ENCODE measurements around the gene ARHGAP19. TPM values are rescaled to one million over a fixed set of nuclear protein-coding genes. Genes with fewer than 3 reads are reported as not detected.

ARHGAP19 gene
- total and polyA plus RNA-seq, 2 experiments from 2014 or later = 2.7 to 8.7 TPM

DNA sequence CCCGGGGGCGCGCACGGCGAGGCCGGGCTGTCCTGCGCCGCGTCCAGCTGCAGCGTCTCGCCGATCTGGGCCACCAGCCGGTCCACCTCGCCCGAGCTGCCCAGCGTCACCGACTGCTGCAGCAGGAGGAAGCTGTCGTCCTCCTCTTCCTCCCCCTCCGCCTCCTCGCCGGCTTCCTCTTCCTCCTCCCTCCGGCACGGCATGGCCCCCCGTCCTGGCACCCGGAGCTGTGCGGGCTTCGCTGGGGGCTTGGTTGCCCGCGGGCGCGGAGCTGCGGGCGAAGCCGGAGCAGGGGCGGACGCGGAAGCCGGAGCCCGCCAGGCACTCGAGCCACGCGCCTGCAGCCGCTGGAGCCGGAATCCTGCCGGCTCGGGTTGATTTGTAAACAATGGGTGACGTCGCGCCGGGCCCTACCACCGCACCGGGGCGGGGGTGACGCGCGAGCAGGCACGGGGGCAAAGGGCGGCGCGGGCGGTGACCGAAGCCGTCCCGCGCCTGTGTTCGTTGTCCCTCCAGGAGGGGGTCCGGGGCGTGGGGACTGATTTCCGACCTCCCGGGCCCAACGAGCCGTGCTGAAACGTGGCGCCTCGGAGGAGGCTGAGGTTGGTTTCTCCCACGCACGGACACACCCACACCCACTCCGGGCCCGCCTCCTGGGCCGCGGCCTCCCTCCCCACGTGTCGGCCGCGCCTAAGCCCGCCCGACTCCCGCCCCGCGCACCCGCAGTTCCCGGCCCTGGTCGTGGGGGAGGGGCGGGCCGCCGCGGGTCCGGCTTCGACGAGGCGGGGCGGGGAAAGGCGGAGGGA is 42.1 kb upstream of the ARHGAP19 start, which contains the start of gene FRAT2:
FRAT2 (minus strand) TSS at position 360 of the 806 bp plus-strand sequence; CDS start at position 203, 157 bp downstream.
- peak within 1 kb of the TSS; percentile 91 for H3K4me2 ChIP-seq
- no peaks in the 10 kb centered on the region for H3K9me2 ChIP-seq (replicated peaks; ENCODE audit: insufficient read depth)
- DNase-seq (ENCODE audit: low spot score) = peak; percentile 96
- H2AFZ ChIP-seq = peak within 1 kb of the TSS; percentile 69
- no peaks in the 10 kb centered on the region for H4K20me1 ChIP-seq (ENCODE audit: insufficient read depth, poor library complexity, severe bottlenecking)
- H3K27me3 ChIP-seq = no peaks in the 10 kb centered on the region
- H3K27ac ChIP-seq = peak within 1 kb of the TSS; percentile 94
- no peaks in the 10 kb centered on the region for H3K9me3 ChIP-seq (ENCODE audit: low read depth)
- TF ChIP-seq CTCF (IDR thresholded peaks at IDR 0.05; ENCODE audit: poor library complexity) (no peak), EZH2phosphoT487 (IDR thresholded peaks at IDR 0.05; ENCODE audit: low read depth, severe bottlenecking, unreplicated experiment) (no peak)
- 2% methylated on average over 25 of the region's 103 CpGs for WGBS (ENCODE audit: low lambda C conversion rate, missing lambda C conversion rate)
- peaks cover 43% of the 10 kb centered on the region for H3K4me1 ChIP-seq (ENCODE audit: insufficient read depth)
- H3K4me3 ChIP-seq = peak within 1 kb of the TSS; percentile 45
- H3K79me2 ChIP-seq = peaks cover 41% of the 10 kb centered on the region
- no peaks in the 10 kb centered on the region for H3K36me3 ChIP-seq (replicated peaks; ENCODE audit: insufficient read depth, low read depth)

DNA sequence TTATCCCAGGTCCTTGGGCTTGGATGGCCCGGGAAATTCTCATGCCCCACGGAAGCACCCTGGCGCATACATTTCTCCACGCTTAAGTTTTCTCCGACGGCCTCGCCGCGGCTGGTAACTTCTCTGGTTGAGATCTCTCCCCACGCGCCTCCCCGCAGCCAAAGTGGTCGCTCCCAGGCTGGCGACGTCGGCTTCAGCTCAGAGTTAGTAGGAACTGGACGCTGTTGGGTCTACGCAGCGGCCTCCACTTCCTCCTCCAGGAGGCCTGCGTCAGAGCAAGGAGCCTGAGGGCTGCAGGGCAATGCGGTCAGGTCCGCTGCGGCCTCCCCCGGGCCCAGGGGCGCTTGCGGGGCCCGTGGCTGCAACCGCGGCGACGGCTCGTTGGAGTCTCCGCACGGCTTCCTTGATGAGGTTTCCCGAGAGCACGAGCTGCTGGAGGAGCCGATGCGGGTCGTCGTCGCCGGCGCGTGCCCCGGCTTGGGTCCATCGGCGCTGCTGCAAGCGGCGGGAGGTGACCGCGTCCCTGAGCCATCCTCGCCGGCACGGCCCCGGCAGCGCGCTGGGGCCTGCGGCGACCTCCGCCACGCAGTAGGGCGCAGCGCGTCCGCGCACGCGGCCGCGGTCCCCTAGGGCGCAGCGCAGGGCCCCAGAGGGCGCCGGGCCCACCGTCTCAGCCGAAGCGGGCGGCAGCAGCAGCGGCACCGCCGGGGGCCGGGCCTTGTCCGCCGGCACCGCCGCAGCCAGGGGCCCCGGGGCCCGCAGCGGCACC is 41.3 kb upstream of the ARHGAP19 start:
- Histone ChIP-seq H3K27ac (peak overlapping the region; percentile 94), H3K9me3 (ENCODE audit: low read depth) (no peaks in the 10 kb centered on the region), H3K27me3 (no peaks in the 10 kb centered on the region), H3K4me2 (peak overlapping the region; percentile 91), H3K79me2 (peaks cover 45% of the 10 kb centered on the region), H3K9me2 (replicated peaks; ENCODE audit: insufficient read depth) (no peaks in the 10 kb centered on the region), H4K20me1 (ENCODE audit: insufficient read depth, poor library complexity, severe bottlenecking) (no peaks in the 10 kb centered on the region), H3K4me1 (ENCODE audit: insufficient read depth) (peaks cover 43% of the 10 kb centered on the region), H2AFZ (peak overlapping the region; percentile 11), H3K36me3 (replicated peaks; ENCODE audit: insufficient read depth, low read depth) (no peaks in the 10 kb centered on the region), H3K4me3 (peak overlapping the region; percentile 45)
- TF ChIP-seq EZH2 (IDR thresholded peaks at IDR 0.05; ENCODE audit: borderline replicate concordance) (no peak), CTCF (IDR thresholded peaks at IDR 0.05; ENCODE audit: poor library complexity) (no peak), EZH2phosphoT487 (IDR thresholded peaks at IDR 0.05; ENCODE audit: low read depth, severe bottlenecking, unreplicated experiment) (no peak)
- 1% methylated on average over 87 of the region's 89 CpGs for WGBS (ENCODE audit: low lambda C conversion rate, missing lambda C conversion rate)
- DNase-seq (ENCODE audit: low spot score) = peak; percentile 59

- peak overlapping the region; percentile 11 for H2AFZ ChIP-seq
- H3K9me2 ChIP-seq (replicated peaks; ENCODE audit: insufficient read depth) = no peaks in the 10 kb centered on the region
- H3K4me1 ChIP-seq (ENCODE audit: insufficient read depth) = peaks cover 45% of the 10 kb centered on the region
- WGBS (ENCODE audit: low lambda C conversion rate, missing lambda C conversion rate) = 1% methylated on average over 7 of the region's 7 CpGs
- no peaks in the 10 kb centered on the region for H3K36me3 ChIP-seq (replicated peaks; ENCODE audit: insufficient read depth, low read depth)
- H3K27ac ChIP-seq = peak overlapping the region; percentile 94
- no peaks in the 10 kb centered on the region for H3K9me3 ChIP-seq (ENCODE audit: low read depth)
- H3K27me3 ChIP-seq = no peaks in the 10 kb centered on the region
- no peaks in the 10 kb centered on the region for H4K20me1 ChIP-seq (ENCODE audit: insufficient read depth, poor library complexity, severe bottlenecking)
- H3K4me2 ChIP-seq = peak overlapping the region; percentile 91
- peaks cover 45% of the 10 kb centered on the region for H3K79me2 ChIP-seq
- peak overlapping the region; percentile 45 for H3K4me3 ChIP-seq
- peak; percentile 52 for DNase-seq (ENCODE audit: low spot score)
- TF ChIP-seq CTCF (IDR thresholded peaks at IDR 0.05; ENCODE audit: poor library complexity) (no peak), EZH2phosphoT487 (IDR thresholded peaks at IDR 0.05; ENCODE audit: low read depth, severe bottlenecking, unreplicated experiment) (no peak), EZH2 (IDR thresholded peaks at IDR 0.05; ENCODE audit: borderline replicate concordance) (no peak)
Measured at GRCh38 chr10:97333351-97333600, 40.8 kb upstream of the ARHGAP19 start.
